HCT116 (cell line): Measurements from ENCODE around the gene RPTOR.

Experiments used
- CEBPB ChIP-seq: IDR thresholded peaks from 2 replicates; pipeline ENCODE4 v1.6.1; 2012; ENCODE audit warnings: low read depth
- EZH2 ChIP-seq: fragments of 200-600 bp; sonication (generic); IDR thresholded peaks from 2 replicates; pipeline ENCODE4 v1.6.1; 2017; ENCODE audit warnings: antibody characterized with exemption, mixed run types
- EZH2phosphoT487 ChIP-seq: fragments of 200-600 bp; IDR thresholded peaks from 2 replicates; pipeline ENCODE4 v1.6.1; 2018; ENCODE audit warnings: antibody characterized with exemption, borderline replicate concordance
- FOSL1 ChIP-seq: IDR thresholded peaks from 2 replicates; pipeline ENCODE4 v1.6.1; 2012; ENCODE audit warnings: low read depth
- MAX ChIP-seq: IDR thresholded peaks from 2 replicates; pipeline ENCODE4 v1.6.1; 2012
- POLR2A ChIP-seq: IDR thresholded peaks from 2 replicates; pipeline ENCODE4 v1.7.0; 2011; ENCODE audit warnings: borderline replicate concordance; ENCODE audit not compliant: insufficient read depth, insufficient read length; ENCODE audit errors: extremely low read depth
- POLR2AphosphoS5 ChIP-seq: IDR thresholded peaks from 2 replicates; pipeline ENCODE4 v1.6.1; 2011; ENCODE audit warnings: mild to moderate bottlenecking, low read depth, low read length, moderate library complexity
- REST ChIP-seq: IDR thresholded peaks from 2 replicates; pipeline ENCODE4 v1.6.1; 2012; ENCODE audit warnings: low read depth
- SIN3A ChIP-seq: IDR thresholded peaks from 2 replicates; pipeline ENCODE4 v1.6.1; 2012; ENCODE audit warnings: low read depth
- SP1 ChIP-seq: IDR thresholded peaks from 2 replicates; pipeline ENCODE4 v1.6.1; 2012; ENCODE audit warnings: low read depth
- SRF ChIP-seq: IDR thresholded peaks from 2 replicates; pipeline ENCODE4 v1.6.1; 2012; ENCODE audit warnings: low read depth
- TCF7L2 ChIP-seq: IDR thresholded peaks from 2 replicates; pipeline ENCODE4 v1.7.0; 2011; ENCODE audit warnings: borderline replicate concordance, inconsistent platforms; ENCODE audit not compliant: insufficient read depth, insufficient read length; ENCODE audit errors: extremely low read depth
- TF ChIP-seq, protein P1 (sequence below), 3 experiments: fragments of 200-600 bp in 1 of 3; sonication (generic) in 1 of 3; IDR thresholded peaks in 2 of 3; conservative IDR thresholded peaks in 1 of 3; 2 replicates each; pipeline ENCODE4 v1.5.1; 2012 to 2017; ENCODE audit warnings: low read depth in 2 of 3, low read length in 2 of 3, antibody characterized with exemption in 1 of 3, borderline replicate concordance in 1 of 3, control low read depth in 1 of 3, mild to moderate bottlenecking in 1 of 3, mixed read lengths in 1 of 3, mixed run types in 1 of 3, moderate library complexity in 1 of 3; ENCODE audit not compliant: insufficient read depth in 1 of 3
- TF ChIP-seq, protein P2 (sequence below): IDR thresholded peaks from 2 replicates; pipeline ENCODE4 v1.6.1; 2012

DNA sequence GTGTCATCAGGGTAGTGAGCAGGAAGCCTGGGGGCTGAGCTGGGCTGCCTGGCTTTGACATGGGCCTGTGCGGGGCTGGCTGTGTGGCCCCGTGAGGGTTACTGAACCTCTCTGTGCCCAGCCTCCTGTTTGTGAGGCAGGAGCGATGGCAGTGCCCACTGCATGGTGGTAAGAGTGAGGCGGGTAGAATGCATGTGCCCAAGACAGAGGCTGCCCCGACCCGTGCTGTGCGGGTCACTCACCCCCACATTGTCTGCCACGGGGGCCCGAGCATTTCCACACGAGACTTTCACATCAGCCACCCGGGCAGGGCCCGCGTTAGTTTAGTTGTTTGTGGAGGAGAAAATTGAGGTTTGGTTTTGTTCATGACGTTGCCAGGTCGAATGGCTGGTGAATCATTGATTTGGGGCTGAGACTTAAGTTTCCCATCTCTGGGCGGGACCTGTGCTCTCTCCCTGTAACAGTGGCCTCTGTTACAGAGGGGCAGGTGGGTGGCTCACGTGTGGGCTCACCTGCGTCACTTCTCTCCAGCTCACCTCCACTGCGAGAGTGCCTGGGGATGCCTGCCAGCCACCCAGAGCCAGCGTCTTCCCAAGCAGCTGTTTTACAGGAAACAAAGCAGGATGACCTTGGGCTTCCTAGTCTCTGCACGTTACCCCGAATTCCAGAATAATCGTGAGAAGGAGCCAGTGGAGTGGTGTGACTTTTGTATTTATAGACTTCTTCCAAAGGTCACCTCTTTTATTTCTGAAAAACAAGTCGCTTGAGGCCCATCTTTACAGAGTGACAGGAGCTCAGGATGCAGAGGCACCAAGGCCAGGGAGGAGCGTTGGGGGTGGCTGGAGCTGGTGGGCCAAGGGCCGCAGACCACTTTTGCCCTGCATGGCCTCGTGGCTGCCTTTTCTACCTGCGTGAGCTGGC is 150.6 kb downstream of the RPTOR start:
- TF ChIP-seq TCF7L2, result no peak
- TF ChIP-seq, protein P1, sequence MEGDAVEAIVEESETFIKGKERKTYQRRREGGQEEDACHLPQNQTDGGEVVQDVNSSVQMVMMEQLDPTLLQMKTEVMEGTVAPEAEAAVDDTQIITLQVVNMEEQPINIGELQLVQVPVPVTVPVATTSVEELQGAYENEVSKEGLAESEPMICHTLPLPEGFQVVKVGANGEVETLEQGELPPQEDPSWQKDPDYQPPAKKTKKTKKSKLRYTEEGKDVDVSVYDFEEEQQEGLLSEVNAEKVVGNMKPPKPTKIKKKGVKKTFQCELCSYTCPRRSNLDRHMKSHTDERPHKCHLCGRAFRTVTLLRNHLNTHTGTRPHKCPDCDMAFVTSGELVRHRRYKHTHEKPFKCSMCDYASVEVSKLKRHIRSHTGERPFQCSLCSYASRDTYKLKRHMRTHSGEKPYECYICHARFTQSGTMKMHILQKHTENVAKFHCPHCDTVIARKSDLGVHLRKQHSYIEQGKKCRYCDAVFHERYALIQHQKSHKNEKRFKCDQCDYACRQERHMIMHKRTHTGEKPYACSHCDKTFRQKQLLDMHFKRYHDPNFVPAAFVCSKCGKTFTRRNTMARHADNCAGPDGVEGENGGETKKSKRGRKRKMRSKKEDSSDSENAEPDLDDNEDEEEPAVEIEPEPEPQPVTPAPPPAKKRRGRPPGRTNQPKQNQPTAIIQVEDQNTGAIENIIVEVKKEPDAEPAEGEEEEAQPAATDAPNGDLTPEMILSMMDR (IDR thresholded peaks at IDR 0.05 in 2 of 3, conservative IDR thresholded peaks at IDR 0.05 in 1 of 3; ENCODE audit: borderline replicate concordance in 1 of 3, insufficient read depth in 1 of 3, low read depth in 2 of 3, low read length in 2 of 3), result no peak
- no peak for TF ChIP-seq SIN3A
- TF ChIP-seq SP1, result no peak
- no peak for TF ChIP-seq SRF
- TF ChIP-seq POLR2AphosphoS5, result no peak
- TF ChIP-seq POLR2A, result no peak
- TF ChIP-seq MAX, result no peak
- TF ChIP-seq, protein P2, sequence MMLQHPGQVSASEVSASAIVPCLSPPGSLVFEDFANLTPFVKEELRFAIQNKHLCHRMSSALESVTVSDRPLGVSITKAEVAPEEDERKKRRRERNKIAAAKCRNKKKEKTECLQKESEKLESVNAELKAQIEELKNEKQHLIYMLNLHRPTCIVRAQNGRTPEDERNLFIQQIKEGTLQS, result no peak
- no peak for TF ChIP-seq REST
- TF ChIP-seq EZH2, result no peak
- no peak for TF ChIP-seq EZH2phosphoT487
- TF ChIP-seq FOSL1, result no peak
- TF ChIP-seq CEBPB, result no peak
